Urothelium cell line (cell line): ENCODE results near the gene BIRC7.

ENCODE experiments used
- DNase-seq: peaks from one replicate; pipeline ENCODE4 v3.0.0; 2011; ENCODE audit warnings: low spot score, mixed read lengths
- FAIRE-seq: peaks from 2 replicates; lab custom pipeline; 2011; peaks lifted over from hg19 to GRCh38; lab: Jason Lieb, UNC

BIRC7 gene

GRCh38 chr20:63261060-63261794 is 25.5 kb downstream of the BIRC7 start:
- DNase-seq (no peak), FAIRE-seq (peak; percentile 77)

DNA sequence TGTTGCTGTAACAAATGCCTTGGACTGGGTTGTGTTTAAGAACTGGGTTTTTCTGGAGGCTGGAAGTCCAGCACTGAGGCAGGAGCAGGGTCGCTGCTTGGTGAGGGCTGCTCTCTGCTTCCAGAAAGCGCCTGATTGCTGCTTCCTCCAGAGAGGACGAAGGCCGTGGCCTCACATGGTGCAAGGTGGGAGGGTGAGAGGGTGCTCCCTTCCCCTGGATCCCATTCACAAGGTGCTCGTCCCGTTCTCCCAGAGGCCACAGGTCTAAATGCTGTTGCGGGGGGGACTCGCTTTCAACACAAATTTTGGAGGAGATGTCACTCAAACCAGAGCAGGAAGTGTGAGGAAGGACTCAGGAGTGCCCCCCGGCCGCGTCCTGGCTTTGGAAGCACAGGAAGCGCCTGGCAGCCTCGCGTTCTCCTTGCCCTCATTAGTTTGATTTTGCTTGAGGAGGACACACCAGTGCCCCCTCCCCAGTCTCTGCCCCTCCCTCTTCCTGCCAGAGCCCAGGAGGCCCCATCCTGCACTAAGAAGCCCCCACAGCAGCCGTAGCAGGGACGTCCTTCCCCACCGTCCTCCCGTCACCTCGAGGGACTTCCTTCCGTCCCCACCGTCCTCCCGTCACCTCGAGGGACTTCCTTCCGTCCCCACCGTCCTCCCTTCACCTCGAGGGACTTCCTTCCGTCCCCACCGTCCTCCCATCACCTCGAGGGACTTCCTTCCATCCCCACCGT is 26.3 kb downstream of the BIRC7 start:
- no peak for DNase-seq
- peak; percentile 97 for FAIRE-seq

- DNase-seq (no peak), FAIRE-seq (peak; percentile 42)
Measured at GRCh38 chr20:63262836-63263235, 27.1 kb downstream of the BIRC7 start.

GRCh38 chr20:63264000-63264399 is 28.3 kb downstream of the BIRC7 start:
- DNase-seq (no peak), FAIRE-seq (peak; percentile 86)

- DNase-seq (no peak), FAIRE-seq (no peak)
Measured at GRCh38 chr20:63264519-63264918, 28.8 kb downstream of the BIRC7 start.

DNA sequence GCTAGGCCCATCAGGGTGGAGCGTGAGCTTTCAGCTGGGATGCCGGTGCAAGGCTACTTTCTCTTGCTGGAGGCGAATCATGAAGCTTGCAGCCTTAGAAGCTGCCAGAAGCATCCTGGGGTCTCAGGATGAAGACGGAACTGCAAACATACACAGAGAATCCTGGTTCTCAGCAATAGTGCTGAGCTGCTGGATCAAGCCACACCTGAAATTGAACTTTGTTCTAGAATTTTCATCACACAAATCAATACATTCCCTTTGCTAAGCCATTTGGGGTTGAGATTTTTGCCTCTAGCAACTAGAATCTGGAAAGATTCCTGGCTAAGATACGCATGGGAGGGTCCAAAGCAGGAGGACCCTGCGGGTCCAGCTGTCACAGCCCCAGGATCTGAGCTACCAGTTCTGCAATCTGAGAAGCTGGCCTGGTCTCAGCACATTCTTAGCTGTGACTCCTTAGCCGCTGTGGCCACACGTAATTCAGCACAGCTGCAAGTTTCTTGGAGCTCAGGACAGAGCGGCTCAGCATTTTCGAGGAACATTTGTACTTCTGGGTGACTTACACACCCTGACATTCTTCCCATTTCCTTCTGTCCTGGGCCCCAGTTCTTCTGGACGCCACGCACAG is 30.3 kb downstream of the BIRC7 start:
- DNase-seq = no peak
- FAIRE-seq = peak; percentile 74

GRCh38 chr20:63267691-63268090 is 32.0 kb downstream of the BIRC7 start:
- DNase-seq = no peak
- FAIRE-seq = peak; percentile 71

DNA sequence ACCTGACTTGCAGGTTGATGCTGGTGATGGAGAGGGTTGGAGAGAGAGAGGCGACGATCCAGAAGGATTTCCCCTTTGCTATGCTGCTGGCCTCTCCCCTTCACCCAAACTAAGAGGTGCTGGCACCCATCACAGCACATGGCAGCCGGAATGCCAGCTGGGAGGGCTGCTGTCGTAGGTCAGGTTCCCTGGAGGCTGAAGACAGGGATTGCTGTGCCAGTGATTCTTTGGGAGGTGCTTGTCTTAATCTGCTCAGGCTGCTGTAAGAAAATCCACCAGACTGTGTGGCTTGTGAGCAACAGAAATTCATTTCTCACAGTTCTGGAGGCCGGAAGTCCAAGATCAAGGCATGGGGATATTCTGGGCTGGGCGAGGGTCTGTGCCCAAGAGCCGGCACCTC is 32.6 kb downstream of the BIRC7 start:
- FAIRE-seq = peak; percentile 71

GRCh38 chr20:63268671-63269439 is 33.1 kb downstream of the BIRC7 start:
- peak; percentile 84 for DNase-seq
- peak; percentile 94 for FAIRE-seq

More for the DNA sequence above, 32.6 kb downstream of the BIRC7 start:
- no peak for DNase-seq

DNA sequence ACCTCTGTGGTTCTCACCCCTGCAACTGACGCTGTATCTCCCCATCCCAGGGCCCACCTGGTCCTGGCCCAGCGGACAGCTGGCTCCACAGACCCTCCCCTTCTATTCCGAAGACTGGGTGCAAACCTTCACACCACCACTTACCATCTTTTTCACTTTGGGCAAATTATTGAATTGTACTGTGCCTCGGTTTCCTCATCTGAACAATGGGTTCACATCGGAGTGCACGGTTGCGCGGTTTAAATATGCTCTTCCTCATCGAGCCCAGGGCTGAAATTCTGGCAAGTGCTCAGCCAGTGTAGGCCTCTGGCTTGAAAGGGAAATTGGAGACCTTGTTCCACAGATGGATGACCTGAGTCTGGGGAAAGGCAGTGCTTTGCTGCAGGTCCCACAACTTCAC is 34.0 kb downstream of the BIRC7 start:
- FAIRE-seq = no peak
- DNase-seq = no peak

GRCh38 chr20:63270606-63271325 is 35.1 kb downstream of the BIRC7 start:
- FAIRE-seq = peak; percentile 91

DNA sequence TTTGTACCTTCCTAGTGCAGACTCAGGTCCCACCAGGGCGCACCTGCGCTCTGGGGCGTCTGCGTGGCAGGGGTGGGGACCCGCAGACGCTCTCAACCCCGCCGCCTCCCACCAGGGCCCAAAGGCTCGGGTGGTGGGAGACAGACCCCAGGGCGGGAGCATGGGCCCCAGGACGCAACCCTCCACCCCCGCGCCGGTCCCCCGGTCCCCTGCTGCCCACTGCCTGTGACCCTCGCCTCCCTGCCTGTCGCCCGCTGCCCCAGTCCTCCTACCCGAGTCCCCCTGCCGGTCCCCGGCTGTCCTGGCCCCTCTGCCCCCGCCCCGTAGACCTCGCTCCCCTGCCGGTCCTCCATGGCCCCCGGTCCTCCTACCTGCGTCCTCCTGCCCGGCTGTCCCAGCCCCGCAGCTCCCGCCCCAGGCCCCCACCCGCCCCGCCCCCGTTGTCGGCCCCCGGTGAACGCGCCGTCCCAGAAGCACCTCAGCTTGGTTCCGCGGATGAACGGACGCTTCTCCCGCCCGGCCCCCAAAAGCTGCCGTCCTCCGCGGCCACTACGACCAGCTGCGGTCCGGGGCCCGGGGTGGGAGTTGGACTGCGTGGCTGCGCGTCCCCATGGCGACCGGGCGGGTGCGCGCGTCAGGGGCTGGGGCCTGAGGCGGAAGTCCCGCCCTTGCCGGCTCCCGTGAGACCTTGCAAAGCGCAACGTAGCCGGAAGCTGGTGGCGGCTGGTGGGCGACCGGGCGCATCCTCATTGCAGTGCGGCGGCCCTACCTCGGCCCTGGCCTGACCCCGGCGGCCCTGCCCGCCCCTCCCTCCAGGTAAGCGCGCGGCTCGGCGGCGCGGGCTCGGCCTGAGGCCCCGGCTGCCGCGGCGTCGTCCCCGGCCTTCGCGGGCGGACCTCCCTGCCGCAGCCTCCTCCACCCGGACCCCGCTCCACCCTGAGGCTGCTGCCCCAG is 36.7 kb downstream of the BIRC7 start, which contains the start of gene ARFGAP1:
Gene ARFGAP1, plus strand, starts transcription at position 709 of the 954 bp plus-strand sequence. CDS start 2,768 bp downstream, outside the sequence.
- peak; percentile 100 for DNase-seq
- FAIRE-seq = peak; percentile 100

More at GRCh38 chr20:63270606-63271325, 35.1 kb downstream of the BIRC7 start:
- DNase-seq = no peak

DNA sequence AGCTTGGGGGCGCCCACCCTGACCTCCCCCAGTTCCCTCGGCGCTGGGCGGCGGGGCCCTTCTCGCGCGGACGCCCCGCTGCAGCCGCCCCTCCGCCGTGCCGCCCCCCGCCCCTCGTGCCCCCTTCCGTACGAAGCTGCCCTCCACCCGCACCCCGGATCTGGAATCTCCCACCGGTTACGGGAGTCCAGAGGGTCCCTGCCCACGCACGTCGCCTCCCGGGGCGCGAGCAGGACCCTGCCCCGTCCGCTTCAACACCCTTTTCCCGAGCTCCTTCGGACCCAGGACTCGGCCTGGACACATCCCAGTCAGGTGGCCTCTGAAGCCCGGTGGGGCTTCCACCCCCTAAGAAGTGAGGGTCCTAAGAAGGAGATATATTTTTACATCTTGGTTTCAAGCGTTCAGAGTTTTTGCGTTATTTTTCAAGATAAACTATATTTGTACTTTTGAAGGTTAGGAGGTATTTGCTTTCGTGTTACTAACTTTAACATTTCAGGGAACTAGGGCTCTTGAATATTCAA is 37.4 kb downstream of the BIRC7 start:
- no peak for DNase-seq
- no peak for FAIRE-seq

DNA sequence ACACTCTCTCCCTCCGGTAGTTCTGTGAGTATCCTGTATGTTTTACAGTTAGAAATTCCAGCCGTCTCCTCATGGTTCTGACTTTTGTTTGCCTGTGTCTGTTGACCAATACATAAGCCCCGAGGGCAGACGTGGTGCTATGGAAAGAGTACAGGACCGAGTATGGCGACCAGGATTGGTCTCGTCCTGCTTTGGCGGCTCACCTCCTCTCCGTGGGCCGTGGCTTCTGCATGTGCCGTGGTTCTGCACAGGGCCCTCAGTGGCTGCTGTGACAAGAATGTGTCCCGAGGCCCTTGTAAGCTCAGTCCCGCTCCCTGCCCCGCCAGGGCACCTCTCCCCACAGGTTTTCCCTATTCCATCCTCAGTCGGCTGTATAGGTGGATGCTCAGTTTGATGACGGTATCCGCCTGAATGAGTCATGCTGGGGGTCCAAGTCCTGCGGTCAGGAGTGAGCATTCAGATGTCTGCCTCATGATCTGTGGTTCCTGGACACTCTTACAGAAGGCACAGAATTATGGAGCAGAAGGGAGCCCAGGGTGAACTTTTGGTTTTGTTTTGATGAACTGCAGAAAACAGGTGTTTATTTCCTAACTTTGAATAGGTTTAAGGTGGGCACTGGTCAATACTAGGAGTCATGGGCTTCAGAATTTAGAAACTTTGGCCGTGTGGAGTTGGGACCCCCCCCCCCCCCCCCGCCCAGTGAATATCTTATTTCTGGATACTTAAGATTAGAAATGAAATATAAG is 38.1 kb downstream of the BIRC7 start:
- DNase-seq (peak; percentile 79), FAIRE-seq (peak; percentile 92)

GRCh38 chr20:63274381-63275228 is 38.9 kb downstream of the BIRC7 start:
- DNase-seq (no peak), FAIRE-seq (peak; percentile 79)

DNA sequence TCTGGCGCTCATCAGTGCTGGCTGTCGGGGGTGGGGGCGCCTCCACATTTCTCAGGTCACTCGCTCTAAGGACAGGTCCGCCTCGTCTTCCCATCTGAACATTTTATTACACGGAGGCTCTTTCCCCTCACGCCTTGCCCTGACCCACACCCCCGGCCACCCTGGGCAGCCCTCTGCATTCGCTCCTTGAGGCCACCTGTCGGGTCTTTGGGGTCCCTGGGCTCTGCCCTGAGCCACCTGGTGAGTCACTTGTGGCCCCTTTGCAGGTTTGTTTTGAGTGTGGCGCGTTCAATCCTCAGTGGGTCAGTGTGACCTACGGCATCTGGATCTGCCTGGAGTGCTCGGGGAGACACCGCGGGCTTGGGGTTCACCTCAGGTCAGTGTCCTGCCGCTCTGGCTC is 40.1 kb downstream of the BIRC7 start:
- FAIRE-seq (no peak), DNase-seq (no peak)

GRCh38 chr20:63276956-63277355 is 41.3 kb downstream of the BIRC7 start:
- no peak for FAIRE-seq
- no peak for DNase-seq
